Measurements from ENCODE around the gene HMCN1.

DNA sequence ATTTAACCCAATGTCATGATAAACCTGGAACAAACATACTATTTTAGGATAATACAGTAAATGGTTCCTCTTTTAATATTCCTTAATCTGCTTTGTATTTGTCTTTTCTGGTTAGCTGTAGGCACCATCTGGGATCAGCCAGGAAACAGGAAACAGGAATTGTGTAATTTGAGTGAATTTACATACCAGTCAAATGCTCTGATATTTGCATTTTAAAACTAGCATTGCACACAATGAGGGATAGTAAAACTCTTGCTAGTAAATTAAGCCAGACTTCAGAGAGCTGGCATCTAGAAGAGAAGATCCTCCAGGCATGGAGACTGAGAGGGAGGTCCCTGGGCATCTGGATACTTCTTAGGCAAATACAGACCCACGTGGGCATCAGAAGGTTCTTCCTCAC lies 103.5 kb downstream of the HMCN1 start:
- TF ChIP-seq, protein P1, sequence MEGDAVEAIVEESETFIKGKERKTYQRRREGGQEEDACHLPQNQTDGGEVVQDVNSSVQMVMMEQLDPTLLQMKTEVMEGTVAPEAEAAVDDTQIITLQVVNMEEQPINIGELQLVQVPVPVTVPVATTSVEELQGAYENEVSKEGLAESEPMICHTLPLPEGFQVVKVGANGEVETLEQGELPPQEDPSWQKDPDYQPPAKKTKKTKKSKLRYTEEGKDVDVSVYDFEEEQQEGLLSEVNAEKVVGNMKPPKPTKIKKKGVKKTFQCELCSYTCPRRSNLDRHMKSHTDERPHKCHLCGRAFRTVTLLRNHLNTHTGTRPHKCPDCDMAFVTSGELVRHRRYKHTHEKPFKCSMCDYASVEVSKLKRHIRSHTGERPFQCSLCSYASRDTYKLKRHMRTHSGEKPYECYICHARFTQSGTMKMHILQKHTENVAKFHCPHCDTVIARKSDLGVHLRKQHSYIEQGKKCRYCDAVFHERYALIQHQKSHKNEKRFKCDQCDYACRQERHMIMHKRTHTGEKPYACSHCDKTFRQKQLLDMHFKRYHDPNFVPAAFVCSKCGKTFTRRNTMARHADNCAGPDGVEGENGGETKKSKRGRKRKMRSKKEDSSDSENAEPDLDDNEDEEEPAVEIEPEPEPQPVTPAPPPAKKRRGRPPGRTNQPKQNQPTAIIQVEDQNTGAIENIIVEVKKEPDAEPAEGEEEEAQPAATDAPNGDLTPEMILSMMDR (IDR thresholded peaks at IDR 0.05), result no peak
- no peak for TF ChIP-seq POLR2A (IDR thresholded peaks at IDR 0.05)

Data from lower leg skin (tissue), 3 donors.